ENCODE results near the gene CFAP119.

The CFAP119 gene

GRCh38 chr16:30750201-30750600, 11.7 kb downstream of the CFAP119 start:
- no peak for DNase-seq (ENCODE audit: low spot score)
- no peak for TF ChIP-seq CTCF (IDR thresholded peaks at IDR 0.05; ENCODE audit: extremely low read depth, missing control alignments)

GRCh38 chr16:30748634-30749445, 13.0 kb downstream of the CFAP119 start:
- no peak for TF ChIP-seq CTCF (IDR thresholded peaks at IDR 0.05; ENCODE audit: extremely low read depth, missing control alignments)
- peak; percentile 67 for DNase-seq (ENCODE audit: low spot score)

GRCh38 chr16:30747799-30748633, 13.8 kb downstream of the CFAP119 start, which contains the start of gene PHKG2:
PHKG2 (plus strand) TSS chr16:30748425; CDS start chr16:30748821, 396 bp downstream.
- peak; percentile 98 for DNase-seq (ENCODE audit: low spot score)
- no peak for TF ChIP-seq CTCF (IDR thresholded peaks at IDR 0.05; ENCODE audit: extremely low read depth, missing control alignments)

GRCh38 chr16:30747331-30747730, 14.5 kb downstream of the CFAP119 start:
- DNase-seq (ENCODE audit: low spot score) = no peak
- TF ChIP-seq CTCF (IDR thresholded peaks at IDR 0.05; ENCODE audit: extremely low read depth, missing control alignments) = no peak

- DNase-seq (ENCODE audit: low spot score) = no peak
- TF ChIP-seq CTCF (IDR thresholded peaks at IDR 0.05; ENCODE audit: extremely low read depth, missing control alignments) = no peak
Observed at GRCh38 chr16:30746638-30747175, 15.2 kb downstream of the CFAP119 start.

- no peak for TF ChIP-seq CTCF (IDR thresholded peaks at IDR 0.05; ENCODE audit: extremely low read depth, missing control alignments)
- DNase-seq (ENCODE audit: low spot score) = no peak
Observed at GRCh38 chr16:30745082-30745481, 16.8 kb downstream of the CFAP119 start.

GRCh38 chr16:30744183-30744582, 17.7 kb downstream of the CFAP119 start:
- DNase-seq (ENCODE audit: low spot score) = no peak
- TF ChIP-seq CTCF (IDR thresholded peaks at IDR 0.05; ENCODE audit: extremely low read depth, missing control alignments) = no peak
